Fibroblast of lung (primary cell): Measurements from ENCODE around the gene NHS. TPM values are rescaled to one million over a fixed set of nuclear protein-coding genes. Genes with fewer than 3 reads are reported as not detected.

Experiments used
- DNase-seq, 2 donors: peaks; one replicate each; pipeline versions ENCODE4 v3.0.0 to v3.0.0-alpha.2; 2010; ENCODE audit warnings: low read depth in 2 of 2
- H2AFZ ChIP-seq: 2 replicates; pipeline ENCODE4 v1.5.1; 2012; ENCODE audit warnings: low read length, control low read depth, inconsistent platforms
- H3K27ac ChIP-seq: 2 replicates; pipeline ENCODE4 v1.5.1; 2011; ENCODE audit warnings: low read length, control low read depth; ENCODE audit not compliant: insufficient read depth
- H3K27me3 ChIP-seq: 2 replicates; pipeline ENCODE4 v1.5.1; 2011; ENCODE audit warnings: mild to moderate bottlenecking, low read length; ENCODE audit not compliant: control insufficient read depth, insufficient read depth
- H3K36me3 ChIP-seq: 2 replicates; pipeline ENCODE4 v1.5.1; 2011; ENCODE audit warnings: low read length; ENCODE audit not compliant: control insufficient read depth, insufficient read depth
- H3K4me1 ChIP-seq: 2 replicates; pipeline ENCODE4 v1.5.1; 2011; ENCODE audit warnings: low read length; ENCODE audit not compliant: control insufficient read depth, insufficient read depth; ENCODE audit errors: extremely low read depth
- H3K4me2 ChIP-seq: 2 replicates; pipeline ENCODE4 v1.5.1; 2011; ENCODE audit warnings: low read length, control low read depth; ENCODE audit not compliant: insufficient read depth; ENCODE audit errors: extremely low read depth
- H3K4me3 ChIP-seq, 4 experiments: fragments of 200-600 bp in 1 of 4; sonication (generic) in 1 of 4; replicated peaks in 1 of 4; 2 replicates each; pipeline ENCODE4 v1.5.1; 2011 to 2016; ENCODE audit warnings: low read length in 4 of 4, low read depth in 3 of 4, mild to moderate bottlenecking in 3 of 4, control low read depth in 2 of 4, inconsistent platforms in 1 of 4, mixed read lengths in 1 of 4; ENCODE audit not compliant: insufficient read depth in 1 of 4; ENCODE audit errors: control extremely low read depth in 1 of 4
- H3K79me2 ChIP-seq: 2 replicates; pipeline ENCODE4 v1.5.1; 2012; ENCODE audit warnings: mild to moderate bottlenecking, low read length, inconsistent platforms; ENCODE audit not compliant: control insufficient read depth, insufficient read depth
- H3K9ac ChIP-seq: 2 replicates; pipeline ENCODE4 v1.5.1; 2011; ENCODE audit warnings: mild to moderate bottlenecking, low read length, control low read depth; ENCODE audit not compliant: insufficient read depth
- H3K9me3 ChIP-seq: 2 replicates; pipeline ENCODE4 v1.5.1; 2012; ENCODE audit warnings: low read depth, low read length; ENCODE audit not compliant: control insufficient read depth, insufficient read depth
- H4K20me1 ChIP-seq: 2 replicates; pipeline ENCODE4 v1.5.1; 2011; ENCODE audit warnings: low read length; ENCODE audit not compliant: control insufficient read depth, insufficient read depth; ENCODE audit errors: extremely low read depth
- EZH2 ChIP-seq: IDR thresholded peaks from 2 replicates; pipeline ENCODE4 v1.5.1; 2012; ENCODE audit warnings: low read length, control low read depth, mild to moderate bottlenecking; ENCODE audit errors: missing control alignments
- polyA plus RNA-seq, 2 donors: library from polyadenylated mRNA; depleted of rRNA in 1 of 2; stranded (reverse) in 1 of 2; unstranded in 1 of 2; fragments of >200 nt; gene quantifications; 2 replicates each; pipeline ENCODE4 v1.2.1, GENCODE V29; 2011 to 2012; ENCODE audit warnings: missing spikeins in 1 of 2
- total RNA-seq: library from RNA; depleted of rRNA; stranded (reverse); fragments of >200 nt; gene quantifications from 2 replicates; pipeline ENCODE4 v1.2.1, GENCODE V29; 2014
- TF ChIP-seq, protein P1 (sequence below), 2 donors: IDR thresholded peaks in 1 of 2; conservative IDR thresholded peaks in 1 of 2; 1 replicate in 1 of 2; 2 replicates in 1 of 2; pipeline ENCODE4 v1.5.1; 2011 to 2012; ENCODE audit warnings: low read length in 2 of 2, control low read depth in 1 of 2, inconsistent platforms in 1 of 2, low read depth in 1 of 2, mild to moderate bottlenecking in 1 of 2

NHS gene
- total and polyA plus RNA-seq, 2 donors (not counting 1 experiment from before 2014, with no cell fraction given), result 1.4 to 3.8 TPM

DNA sequence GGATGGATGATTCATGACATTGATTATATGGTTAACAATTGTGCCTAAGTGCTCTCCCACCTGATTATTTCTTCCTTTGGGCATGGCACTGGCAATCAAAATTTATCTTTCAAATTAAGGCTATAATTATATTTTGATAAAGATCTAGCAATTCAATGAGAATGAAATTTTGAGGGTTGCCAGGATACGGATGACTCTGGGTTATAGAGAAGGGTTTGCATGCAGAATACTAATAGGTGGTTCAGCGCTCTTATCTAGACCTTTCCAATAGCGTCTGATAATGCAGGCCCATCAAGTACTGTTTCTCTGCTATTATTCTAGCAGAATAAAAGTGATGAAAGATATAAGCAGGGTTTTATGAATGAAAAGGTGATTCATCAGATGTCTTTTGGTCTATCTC is 287.4 kb downstream of the NHS start:
- Histone ChIP-seq H3K27ac (no peak overlapping the region), H3K9ac (no peak overlapping the region), H3K27me3 (no peaks in the 10 kb centered on the region), H3K9me3 (no peaks in the 10 kb centered on the region), H3K4me1 (no peaks in the 10 kb centered on the region), H3K4me2 (no peak overlapping the region), H3K4me3 (no peak overlapping the region), H3K79me2 (no peaks in the 10 kb centered on the region), H3K36me3 (no peaks in the 10 kb centered on the region), H2AFZ (no peak overlapping the region), H4K20me1 (no peaks in the 10 kb centered on the region)
- TF ChIP-seq, protein P1, sequence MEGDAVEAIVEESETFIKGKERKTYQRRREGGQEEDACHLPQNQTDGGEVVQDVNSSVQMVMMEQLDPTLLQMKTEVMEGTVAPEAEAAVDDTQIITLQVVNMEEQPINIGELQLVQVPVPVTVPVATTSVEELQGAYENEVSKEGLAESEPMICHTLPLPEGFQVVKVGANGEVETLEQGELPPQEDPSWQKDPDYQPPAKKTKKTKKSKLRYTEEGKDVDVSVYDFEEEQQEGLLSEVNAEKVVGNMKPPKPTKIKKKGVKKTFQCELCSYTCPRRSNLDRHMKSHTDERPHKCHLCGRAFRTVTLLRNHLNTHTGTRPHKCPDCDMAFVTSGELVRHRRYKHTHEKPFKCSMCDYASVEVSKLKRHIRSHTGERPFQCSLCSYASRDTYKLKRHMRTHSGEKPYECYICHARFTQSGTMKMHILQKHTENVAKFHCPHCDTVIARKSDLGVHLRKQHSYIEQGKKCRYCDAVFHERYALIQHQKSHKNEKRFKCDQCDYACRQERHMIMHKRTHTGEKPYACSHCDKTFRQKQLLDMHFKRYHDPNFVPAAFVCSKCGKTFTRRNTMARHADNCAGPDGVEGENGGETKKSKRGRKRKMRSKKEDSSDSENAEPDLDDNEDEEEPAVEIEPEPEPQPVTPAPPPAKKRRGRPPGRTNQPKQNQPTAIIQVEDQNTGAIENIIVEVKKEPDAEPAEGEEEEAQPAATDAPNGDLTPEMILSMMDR (conservative IDR thresholded peaks at IDR 0.05 in 1 of 2, IDR thresholded peaks at IDR 0.05 in 1 of 2; ENCODE audit: low read depth in 1 of 2, low read length in 2 of 2), result no peak
- TF ChIP-seq EZH2, result no peak
- DNase-seq, result no peak

DNA sequence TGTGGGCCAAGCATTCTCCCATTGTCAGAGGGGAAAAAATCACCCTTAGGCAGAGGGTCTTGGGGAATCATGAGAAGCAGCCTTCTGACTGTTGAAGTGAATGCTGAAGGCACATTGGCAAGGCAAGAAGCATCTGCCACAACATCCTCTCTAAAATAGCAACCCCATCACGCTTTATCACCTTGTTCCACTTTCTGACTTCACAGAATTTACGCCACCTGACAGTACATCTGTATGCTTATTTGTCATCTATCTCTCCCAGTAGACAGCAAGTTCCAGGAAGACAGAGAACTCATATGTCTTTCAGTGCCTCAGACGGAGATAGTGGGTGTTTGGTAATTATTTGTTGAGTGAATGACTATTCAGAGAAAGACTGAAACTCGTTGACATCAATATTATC is 293.9 kb downstream of the NHS start:
- Histone ChIP-seq H3K27ac (no peak overlapping the region), H3K4me3 (no peak overlapping the region), H3K9ac (no peak overlapping the region), H3K4me2 (no peak overlapping the region), H3K36me3 (no peaks in the 10 kb centered on the region), H4K20me1 (no peaks in the 10 kb centered on the region), H3K79me2 (no peaks in the 10 kb centered on the region), H3K4me1 (no peaks in the 10 kb centered on the region), H3K9me3 (no peaks in the 10 kb centered on the region), H2AFZ (no peak overlapping the region), H3K27me3 (no peaks in the 10 kb centered on the region)
- DNase-seq, result no peak
- TF ChIP-seq, protein P1 (conservative IDR thresholded peaks at IDR 0.05 in 1 of 2, IDR thresholded peaks at IDR 0.05 in 1 of 2; ENCODE audit: low read depth in 1 of 2, low read length in 2 of 2), result no peak
- no peak for TF ChIP-seq EZH2

- Histone ChIP-seq H2AFZ (no peak overlapping the region), H4K20me1 (no peaks in the 10 kb centered on the region)
Observed at GRCh38 chrX:17669458-17669857, 294.5 kb downstream of the NHS start.

More at GRCh38 chrX:17669458-17669857, 294.5 kb downstream of the NHS start:
- Histone ChIP-seq H3K36me3 (no peaks in the 10 kb centered on the region), H3K79me2 (no peaks in the 10 kb centered on the region), H3K4me3 (no peak overlapping the region), H3K27ac (no peak overlapping the region), H3K9ac (no peak overlapping the region), H3K4me1 (no peaks in the 10 kb centered on the region), H3K4me2 (no peak overlapping the region), H3K27me3 (no peaks in the 10 kb centered on the region), H3K9me3 (no peaks in the 10 kb centered on the region)
- no peak for DNase-seq
- TF ChIP-seq EZH2, result no peak
